H9 (cell line): ENCODE measurements around the gene DPP3. TPM values are rescaled to one million over a fixed set of nuclear protein-coding genes. Genes with fewer than 3 reads are reported as not detected.

Source experiments
- DNase-seq: peaks from one replicate; pipeline ENCODE4 v3.0.0-alpha.2; 2017
- H2AFZ ChIP-seq: one replicate; pipeline ENCODE4 v1.6.1; 2013; ENCODE audit warnings: mild to moderate bottlenecking, low read length, control low read depth, moderate library complexity
- H2AK5ac ChIP-seq: 2 replicates; pipeline ENCODE4 v1.6.1; 2013; ENCODE audit warnings: low read length, control low read depth, mixed read lengths; ENCODE audit not compliant: insufficient read length
- H2BK120ac ChIP-seq: one replicate; pipeline ENCODE4 v1.6.1; 2013; ENCODE audit warnings: low read depth, mild to moderate bottlenecking, low read length, control low read depth, inconsistent platforms; ENCODE audit not compliant: poor library complexity, severe bottlenecking
- H2BK12ac ChIP-seq: 2 replicates; pipeline ENCODE4 v1.6.1; 2013; ENCODE audit warnings: low read length, control low read depth, mixed read lengths, low read depth; ENCODE audit not compliant: insufficient read length
- H2BK15ac ChIP-seq: 2 replicates; pipeline ENCODE4 v1.6.1; 2013; ENCODE audit warnings: low read depth, low read length, control low read depth
- H2BK20ac ChIP-seq: one replicate; pipeline ENCODE4 v1.6.1; 2013; ENCODE audit warnings: low read depth, mild to moderate bottlenecking, low read length, control low read depth, inconsistent platforms; ENCODE audit not compliant: poor library complexity, severe bottlenecking
- H2BK5ac ChIP-seq: 2 replicates; pipeline ENCODE4 v1.6.1; 2013; ENCODE audit warnings: low read length, control low read depth, mixed read lengths; ENCODE audit not compliant: insufficient read length
- H3K14ac ChIP-seq: 2 replicates; pipeline ENCODE4 v1.6.1; 2013; ENCODE audit warnings: low read length, control low read depth; ENCODE audit not compliant: insufficient read depth
- H3K18ac ChIP-seq: 2 replicates; pipeline ENCODE4 v1.6.1; 2013; ENCODE audit warnings: low read depth, mild to moderate bottlenecking, mixed read lengths, low read length, control low read depth; ENCODE audit not compliant: insufficient read length
- H3K23ac ChIP-seq: 2 replicates; pipeline ENCODE4 v1.6.1; 2013; ENCODE audit warnings: low read length, control low read depth, mixed read lengths, low read depth; ENCODE audit not compliant: insufficient read length
- H3K23me2 ChIP-seq: 2 replicates; pipeline ENCODE4 v1.6.1; 2013; ENCODE audit warnings: low read depth, mild to moderate bottlenecking, mixed read lengths, low read length, control low read depth; ENCODE audit not compliant: insufficient read length, poor library complexity, severe bottlenecking
- H3K27ac ChIP-seq: 2 replicates; pipeline ENCODE4 v1.5.1; 2013; ENCODE audit warnings: low read length, control low read depth, mixed read lengths, low read depth; ENCODE audit not compliant: insufficient read length
- H3K27me3 ChIP-seq: 2 replicates; pipeline ENCODE4 v1.6.1; 2013; ENCODE audit warnings: low read length, control low read depth, inconsistent platforms; ENCODE audit not compliant: insufficient read depth
- H3K4ac ChIP-seq: 2 replicates; pipeline ENCODE4 v1.6.1; 2013; ENCODE audit warnings: low read depth, mild to moderate bottlenecking, control low read depth, inconsistent platforms, low read length, moderate library complexity
- H3K4me1 ChIP-seq: 2 replicates; pipeline ENCODE4 v1.6.1; 2013; ENCODE audit warnings: low read length, control low read depth, inconsistent platforms; ENCODE audit not compliant: insufficient read depth
- H3K4me2 ChIP-seq: 2 replicates; pipeline ENCODE4 v1.6.1; 2013; ENCODE audit warnings: low read length, control low read depth, mixed read lengths; ENCODE audit not compliant: insufficient read length, insufficient read depth
- H3K56ac ChIP-seq: 2 replicates; pipeline ENCODE4 v1.6.1; 2013; ENCODE audit warnings: low read depth, mild to moderate bottlenecking, mixed read lengths, low read length, control low read depth; ENCODE audit not compliant: insufficient read length
- H3K79me1 ChIP-seq: 2 replicates; pipeline ENCODE4 v1.6.1; 2013; ENCODE audit warnings: low read depth, mild to moderate bottlenecking, moderate library complexity, low read length, control low read depth, inconsistent platforms; ENCODE audit not compliant: insufficient read depth, poor library complexity, severe bottlenecking
- H3K79me2 ChIP-seq: 2 replicates; pipeline ENCODE4 v1.6.1; 2013; ENCODE audit warnings: low read length, control low read depth, inconsistent platforms; ENCODE audit not compliant: insufficient read depth
- H3K9ac ChIP-seq: 2 replicates; pipeline ENCODE4 v1.6.1; 2013; ENCODE audit warnings: low read length, control low read depth, mixed read lengths; ENCODE audit not compliant: insufficient read length; ENCODE audit errors: extremely low read depth
- H3K9me3 ChIP-seq: one replicate; pipeline ENCODE4 v1.6.1; 2013; ENCODE audit warnings: low read depth, low read length, inconsistent platforms; ENCODE audit not compliant: control insufficient read depth
- H3T11ph ChIP-seq: one replicate; pipeline ENCODE4 v1.6.1; 2013; ENCODE audit warnings: mild to moderate bottlenecking, low read length, control low read depth, inconsistent platforms
- H4K20me1 ChIP-seq: one replicate; pipeline ENCODE4 v1.6.1; 2013; ENCODE audit not compliant: control insufficient read depth, insufficient read length, insufficient read depth
- H4K5ac ChIP-seq: 2 replicates; pipeline ENCODE4 v1.6.1; 2013; ENCODE audit warnings: low read depth, mild to moderate bottlenecking, mixed read lengths, low read length, control low read depth; ENCODE audit not compliant: insufficient read length
- H4K8ac ChIP-seq: replicated peaks from 2 replicates; pipeline ENCODE4 v1.6.1; 2013; ENCODE audit warnings: low read length, control low read depth, mixed read lengths, low read depth; ENCODE audit not compliant: insufficient read length
- H4K91ac ChIP-seq: 2 replicates; pipeline ENCODE4 v1.6.1; 2013; ENCODE audit warnings: low read depth, mild to moderate bottlenecking, moderate library complexity, mixed read lengths, low read length, control low read depth; ENCODE audit not compliant: insufficient read length
- H3K27ac Mint-ChIP-seq, 3 experiments: 2 replicates in 2 of 3; 3 replicates in 1 of 3; pipeline ENCODE4 v1.8.0; 2020 to 2021; ENCODE audit warnings: mixed read lengths in 3 of 3, mild to moderate bottlenecking in 1 of 3, moderate library complexity in 1 of 3
- H3K27me3 Mint-ChIP-seq: 2 replicates; pipeline ENCODE4 v1.8.0; 2021; ENCODE audit warnings: low read depth, mild to moderate bottlenecking, moderate library complexity, mixed read lengths
- H3K36me3 Mint-ChIP-seq, 3 experiments: 2 replicates in 2 of 3; 3 replicates in 1 of 3; pipeline ENCODE4 v1.8.0; 2020 to 2021; ENCODE audit warnings: low read depth in 3 of 3, mixed read lengths in 3 of 3; ENCODE audit not compliant: insufficient read depth in 1 of 3
- H3K4me1 Mint-ChIP-seq, 2 experiments: 2 replicates each; pipeline ENCODE4 v1.8.0; 2020; ENCODE audit warnings: mixed read lengths in 2 of 2
- H3K4me3 Mint-ChIP-seq, 2 experiments: 2 replicates in 1 of 2; 3 replicates in 1 of 2; pipeline ENCODE4 v1.8.0; 2020 to 2021; ENCODE audit warnings: mild to moderate bottlenecking in 2 of 2, mixed read lengths in 2 of 2, moderate library complexity in 1 of 2
- H3K9me3 Mint-ChIP-seq, 2 experiments: 2 replicates in 1 of 2; 3 replicates in 1 of 2; pipeline ENCODE4 v1.8.0; 2020; ENCODE audit warnings: mild to moderate bottlenecking in 2 of 2, mixed read lengths in 2 of 2, moderate library complexity in 1 of 2
- CTCF ChIP-seq: fragments of 200-600 bp; sonication (generic); conservative IDR thresholded peaks from 3 replicates; pipeline ENCODE4 v1.8.0; 2021; ENCODE audit warnings: antibody characterized with exemption, mild to moderate bottlenecking
- WGBS: extraction: QIAGEN DNeasy Blood & Tissue Kit; methylation state at CpG from one replicate; pipeline ENCODE4 v1.1.7; 2013; ENCODE audit warnings: missing lambda C conversion rate, low lambda C conversion rate, mixed read lengths; ENCODE audit not compliant: insufficient read length; ENCODE audit errors: extremely low coverage; 5-methylcytosine and 5-hydroxymethylcytosine counted together
- total RNA-seq: library from RNA; stranded (reverse); gene quantifications from 2 replicates; pipeline ENCODE4 v1.2.1, GENCODE V29; 2021

DPP3 gene
- total RNA-seq, 1 experiment from 2014 or later = 85.3 TPM

- Histone ChIP-seq H3K79me1 (no peaks in the 10 kb centered on the region), H4K20me1 (no peaks in the 10 kb centered on the region), H4K91ac (no peak overlapping the region), H2BK120ac (no peak overlapping the region), H2AFZ (no peak overlapping the region), H3K56ac (no peak overlapping the region), H3K79me2 (no peaks in the 10 kb centered on the region), H3K4ac (no peak overlapping the region), H3K23me2 (peaks cover 2% of the 10 kb centered on the region), H3K27me3 (no peaks in the 10 kb centered on the region), H3K18ac (no peak overlapping the region), H2AK5ac (no peak overlapping the region), H2BK5ac (no peak overlapping the region), H3K4me2 (no peak overlapping the region), H4K5ac (no peak overlapping the region), H3K23ac (no peak overlapping the region), H3K14ac (no peak overlapping the region), H3T11ph (no peak overlapping the region), H4K8ac (no peak overlapping the region), H3K9me3 (no peaks in the 10 kb centered on the region), H2BK20ac (no peak overlapping the region), H2BK15ac (no peak overlapping the region), H3K27ac (no peak overlapping the region), H3K4me1 (no peaks in the 10 kb centered on the region), H2BK12ac (no peak overlapping the region), H3K9ac (no peak overlapping the region)
- DNase-seq = no peak
- Mint-ChIP-seq H3K4me3 (no peak overlapping the region), H3K36me3 (peaks cover 18 to 81% (median 70%) of the 10 kb centered on the region in 3 experiments), H3K27ac (no peak overlapping the region; a peak in 1 of 7 replicates), H3K4me1 (peaks cover 0 to 6% of the 10 kb centered on the region in 2 experiments; a peak in 1 of 4 replicates), H3K9me3 (no peaks in the 10 kb centered on the region), H3K27me3 (no peaks in the 10 kb centered on the region)
- no CpG with 5 or more reads among the region's 24 CpGs for WGBS
- no peak for TF ChIP-seq CTCF
Measured at GRCh38 chr11:66557733-66558326, 77.6 kb downstream of the DPP3 start.

Other genes starting within 250 kb of the DPP3 start
- 56.7 and 59.7 TPM in 2 replicates for gene KLC2, start 222.7 kb upstream of the DPP3 start, total RNA-seq
- 118 and 122 TPM in 2 replicates for gene RAB1B, start 211.8 kb upstream of the DPP3 start, total RNA-seq
- gene CNIH2, start 202.3 kb upstream of the DPP3 start, total RNA-seq = 11.8 and 12.0 TPM in 2 replicates
- gene YIF1A, start 191.3 kb upstream of the DPP3 start, total RNA-seq = 64.3 and 71.6 TPM in 2 replicates
- 1.2 and 1.4 TPM in 2 replicates for gene TMEM151A, start 188.5 kb upstream of the DPP3 start, total RNA-seq
- 1.3 and 1.5 TPM in 2 replicates for gene CD248, start 163.4 kb upstream of the DPP3 start, total RNA-seq
- 5.4 and 5.5 TPM in 2 replicates for gene RIN1, start 144.0 kb upstream of the DPP3 start, total RNA-seq
- gene BRMS1, start 135.3 kb upstream of the DPP3 start, total RNA-seq = 50.1 and 50.5 TPM in 2 replicates
- 24.3 and 26.3 TPM in 2 replicates for gene B4GAT1, start 132.8 kb upstream of the DPP3 start, total RNA-seq
- 29.7 and 29.8 TPM in 2 replicates for gene SLC29A2, start 108.7 kb upstream of the DPP3 start, total RNA-seq
- gene NPAS4, start 59.4 kb upstream of the DPP3 start, total RNA-seq = 1.6 and 1.8 TPM in 2 replicates
- gene MRPL11, start 41.6 kb upstream of the DPP3 start, total RNA-seq = 105 and 106 TPM in 2 replicates
- 9.3 and 10.3 TPM in 2 replicates for gene PELI3, start 13.5 kb upstream of the DPP3 start, total RNA-seq
- 27.2 and 29.5 TPM in 2 replicates for gene BBS1, start 30.2 kb downstream of the DPP3 start, total RNA-seq
- gene ZDHHC24, start 65.6 kb downstream of the DPP3 start, total RNA-seq = 8.1 and 8.9 TPM in 2 replicates
- gene ACTN3, start 66.5 kb downstream of the DPP3 start, total RNA-seq = 45.7 TPM in 2 replicates
- 0.48 and 0.98 TPM in 2 replicates for gene CTSF, start 88.2 kb downstream of the DPP3 start, total RNA-seq
- gene CCDC87, start 112.6 kb downstream of the DPP3 start, total RNA-seq = 0.88 and 1.1 TPM in 2 replicates
- 57.5 and 61.1 TPM in 2 replicates for gene CCS, start 112.8 kb downstream of the DPP3 start, total RNA-seq
- 164 and 171 TPM in 2 replicates for gene RBM14, start 136.2 kb downstream of the DPP3 start, total RNA-seq
- 264 and 272 TPM in 2 replicates for gene RBM4, start 158.3 kb downstream of the DPP3 start, total RNA-seq
- gene RBM4B, start 197.5 kb downstream of the DPP3 start, total RNA-seq = 34.0 and 36.9 TPM in 2 replicates
- gene SPTBN2, start 248.8 kb downstream of the DPP3 start, total RNA-seq = 80.4 and 84.8 TPM in 2 replicates